Heart left ventricle (tissue), 13 donors: Measurements from ENCODE around the gene FZD1.

Source experiments
- POLR2A ChIP-seq, 2 donors: fragments of 450-650 bp; IDR thresholded peaks; one replicate each; pipeline ENCODE4 v1.6.1; 2017; ENCODE audit warnings: antibody characterized with exemption in 2 of 2, mild to moderate bottlenecking in 2 of 2, moderate library complexity in 2 of 2
- TF ChIP-seq, protein P1 (sequence below), 12 donors: fragments of 200-600 bp; sonication (generic) in 4 of 12; IDR thresholded peaks; one replicate each; pipeline versions ENCODE4 v1.5.0 to v1.8.0; 2018 to 2022; ENCODE audit warnings: antibody characterized with exemption in 12 of 12, mild to moderate bottlenecking in 5 of 12
- donor health status: ischemic (EF 13 %, LVEDD 7.1; RV severe dilation, severe dysfunction).
- donor health status: DM: no; HTN: yes; CAD: no.
- donor health status: DM: no; HTN: no; CAD: no.
- donor health status: ischemic (EF 25% LVEDD 6.9; RV normal size, moderate dysfunction).
- donor health status: ischemic (EF 25% LVEDD 5.7; RV mildly dilated, moderate dysfunction).
- donor health status: ischemic (EF 35%, LVEDD 5.7; RV mildly dilated, moderate dysfunction).
- donor health status: nonischemic (EF 11% LVEDD 7.7; RV severe dilation, severe dysfunction).
- donor health status: DM: yes; HTN: yes; CAD: no.
- donor health status: PGD.
- donor health status: ischemic (EF 29% LVEDD 5.4; RV normal size, mild dysfunction).
- donor health status: nonischemic (EF 23%, LVEDD 6.1; RV moderate dilation, normal function).

DNA sequence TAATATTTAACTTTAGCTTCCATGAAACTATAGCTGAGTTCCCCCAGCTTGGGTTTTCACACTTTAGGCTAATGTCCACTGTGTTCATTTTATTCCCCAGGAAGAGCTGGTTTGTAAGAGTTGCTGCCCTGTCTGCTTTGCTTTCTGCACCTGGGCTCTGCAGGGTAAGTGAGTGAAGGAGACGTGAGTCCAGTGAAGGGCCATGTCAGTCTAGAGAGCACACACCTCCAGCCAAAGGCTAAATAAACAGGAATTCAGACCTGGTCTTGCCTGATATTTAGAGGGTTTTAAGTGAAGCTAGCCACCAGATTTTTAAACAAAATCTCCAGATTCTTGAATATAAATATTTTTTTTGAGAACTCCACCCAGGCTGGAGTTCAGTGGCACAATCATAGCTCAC, 24.5 kb upstream of the FZD1 start:
- TF ChIP-seq, protein P1, sequence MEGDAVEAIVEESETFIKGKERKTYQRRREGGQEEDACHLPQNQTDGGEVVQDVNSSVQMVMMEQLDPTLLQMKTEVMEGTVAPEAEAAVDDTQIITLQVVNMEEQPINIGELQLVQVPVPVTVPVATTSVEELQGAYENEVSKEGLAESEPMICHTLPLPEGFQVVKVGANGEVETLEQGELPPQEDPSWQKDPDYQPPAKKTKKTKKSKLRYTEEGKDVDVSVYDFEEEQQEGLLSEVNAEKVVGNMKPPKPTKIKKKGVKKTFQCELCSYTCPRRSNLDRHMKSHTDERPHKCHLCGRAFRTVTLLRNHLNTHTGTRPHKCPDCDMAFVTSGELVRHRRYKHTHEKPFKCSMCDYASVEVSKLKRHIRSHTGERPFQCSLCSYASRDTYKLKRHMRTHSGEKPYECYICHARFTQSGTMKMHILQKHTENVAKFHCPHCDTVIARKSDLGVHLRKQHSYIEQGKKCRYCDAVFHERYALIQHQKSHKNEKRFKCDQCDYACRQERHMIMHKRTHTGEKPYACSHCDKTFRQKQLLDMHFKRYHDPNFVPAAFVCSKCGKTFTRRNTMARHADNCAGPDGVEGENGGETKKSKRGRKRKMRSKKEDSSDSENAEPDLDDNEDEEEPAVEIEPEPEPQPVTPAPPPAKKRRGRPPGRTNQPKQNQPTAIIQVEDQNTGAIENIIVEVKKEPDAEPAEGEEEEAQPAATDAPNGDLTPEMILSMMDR (IDR thresholded peaks at IDR 0.05): no peak
- TF ChIP-seq POLR2A (IDR thresholded peaks at IDR 0.05): no peak
